ENCODE data around the gene ITPRIP. TPM values are rescaled to one million over a fixed set of nuclear protein-coding genes. Genes with fewer than 3 reads are reported as not detected.

Gene ITPRIP
- total RNA-seq, 3 donors from 2014 or later (not counting 1 experiment from before 2014, with no cell fraction given) = 172 to 225 (median 176) TPM

DNA sequence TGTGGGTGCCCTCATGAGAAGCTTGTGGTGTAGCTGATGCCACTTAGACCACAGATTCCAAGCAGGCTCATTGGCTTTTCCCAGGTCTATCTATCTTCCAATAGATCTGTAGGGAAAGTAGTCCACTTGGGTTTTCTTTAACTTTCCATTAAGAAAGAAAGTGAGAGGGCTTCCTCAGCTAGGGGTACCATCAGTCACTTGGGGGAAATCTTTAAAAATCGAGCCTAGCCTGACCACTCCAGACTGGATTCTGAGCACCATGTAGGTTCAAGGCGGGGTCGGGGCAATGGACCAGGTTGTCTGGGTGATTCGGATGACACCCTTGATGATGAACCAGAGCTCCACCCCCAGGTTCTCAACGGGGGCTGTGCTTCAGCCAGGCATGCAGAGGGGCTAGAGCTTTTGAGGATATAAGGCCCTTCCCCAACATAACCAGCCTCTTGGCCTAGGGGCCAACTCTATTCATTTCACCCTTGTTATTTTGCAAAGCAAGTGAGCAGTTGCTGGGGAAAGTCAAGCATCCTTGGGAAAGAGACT, 27.0 kb downstream of the ITPRIP start:
- ATAC-seq = no peak

GRCh38 chr10:104309980-104310978, 28.0 kb downstream of the ITPRIP start:
- Mint-ChIP-seq H3K36me3 (no peaks in the 10 kb centered on the region), H3K4me3 (no peak overlapping the region), H3K9me3 (no peaks in the 10 kb centered on the region), H3K27ac (peak overlapping the region; percentile 86 to 90), H3K27me3 (ENCODE audit: low read depth in 2 of 2) (no peaks in the 10 kb centered on the region), H3K4me1 (peaks cover 68 to 70% of the 10 kb centered on the region in 2 donors)
- 94% methylated on average over 15 of the region's 15 CpGs for WGBS (ENCODE audit: insufficient coverage)
- no peak overlapping the region for H3K4me3 ChIP-seq (ENCODE audit: low read length)
- DNase-seq (peak in 1 of 2 donors; percentile 14), ATAC-seq (no peak)
- peaks cover 50% of the 10 kb centered on the region for H3K36me3 ChIP-seq (ENCODE audit: control insufficient read depth, insufficient read depth, low read length)
- H3K9me3 ChIP-seq (ENCODE audit: control insufficient read depth, insufficient read depth, low read length) = no peaks in the 10 kb centered on the region
- TF ChIP-seq, protein P1, sequence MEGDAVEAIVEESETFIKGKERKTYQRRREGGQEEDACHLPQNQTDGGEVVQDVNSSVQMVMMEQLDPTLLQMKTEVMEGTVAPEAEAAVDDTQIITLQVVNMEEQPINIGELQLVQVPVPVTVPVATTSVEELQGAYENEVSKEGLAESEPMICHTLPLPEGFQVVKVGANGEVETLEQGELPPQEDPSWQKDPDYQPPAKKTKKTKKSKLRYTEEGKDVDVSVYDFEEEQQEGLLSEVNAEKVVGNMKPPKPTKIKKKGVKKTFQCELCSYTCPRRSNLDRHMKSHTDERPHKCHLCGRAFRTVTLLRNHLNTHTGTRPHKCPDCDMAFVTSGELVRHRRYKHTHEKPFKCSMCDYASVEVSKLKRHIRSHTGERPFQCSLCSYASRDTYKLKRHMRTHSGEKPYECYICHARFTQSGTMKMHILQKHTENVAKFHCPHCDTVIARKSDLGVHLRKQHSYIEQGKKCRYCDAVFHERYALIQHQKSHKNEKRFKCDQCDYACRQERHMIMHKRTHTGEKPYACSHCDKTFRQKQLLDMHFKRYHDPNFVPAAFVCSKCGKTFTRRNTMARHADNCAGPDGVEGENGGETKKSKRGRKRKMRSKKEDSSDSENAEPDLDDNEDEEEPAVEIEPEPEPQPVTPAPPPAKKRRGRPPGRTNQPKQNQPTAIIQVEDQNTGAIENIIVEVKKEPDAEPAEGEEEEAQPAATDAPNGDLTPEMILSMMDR (IDR thresholded peaks at IDR 0.05) = no peak
- intact Hi-C loops (cut with micrococcal nuclease) = loop anchor here (2.0 kb wide), 1 partner anchor 13 kb away; no protein-coding TSS in a partner anchor
- H3K27me3 ChIP-seq (ENCODE audit: control insufficient read depth, insufficient read depth, low read length) = no peaks in the 10 kb centered on the region
- H3K27ac ChIP-seq (ENCODE audit: low read length) = no peak overlapping the region
- peaks cover 58% of the 10 kb centered on the region for H3K4me1 ChIP-seq (ENCODE audit: control insufficient read depth, insufficient read depth, low read length)

More for the DNA sequence above, 27.0 kb downstream of the ITPRIP start:
- Histone ChIP-seq H3K36me3 (ENCODE audit: control insufficient read depth, insufficient read depth, low read length) (peaks cover 58% of the 10 kb centered on the region), H3K4me3 (ENCODE audit: low read length) (no peak overlapping the region), H3K27ac (ENCODE audit: low read length) (no peak overlapping the region), H3K9me3 (ENCODE audit: control insufficient read depth, insufficient read depth, low read length) (no peaks in the 10 kb centered on the region), H3K4me1 (ENCODE audit: control insufficient read depth, insufficient read depth, low read length) (peaks cover 48% of the 10 kb centered on the region), H3K27me3 (ENCODE audit: control insufficient read depth, insufficient read depth, low read length) (no peaks in the 10 kb centered on the region)
- 91% methylated on average over 5 of the region's 5 CpGs for WGBS (ENCODE audit: insufficient coverage)
- no peak for DNase-seq
- TF ChIP-seq, protein P1 (IDR thresholded peaks at IDR 0.05) = no peak
- Mint-ChIP-seq H3K4me1 (peaks cover 59 to 67% of the 10 kb centered on the region in 2 donors), H3K4me3 (no peak overlapping the region), H3K36me3 (no peaks in the 10 kb centered on the region), H3K9me3 (no peaks in the 10 kb centered on the region), H3K27me3 (ENCODE audit: low read depth in 2 of 2) (no peaks in the 10 kb centered on the region), H3K27ac (peak overlapping the region; percentile 86 to 90)
- intact Hi-C loops (cut with micrococcal nuclease) = no loop called here

DNA sequence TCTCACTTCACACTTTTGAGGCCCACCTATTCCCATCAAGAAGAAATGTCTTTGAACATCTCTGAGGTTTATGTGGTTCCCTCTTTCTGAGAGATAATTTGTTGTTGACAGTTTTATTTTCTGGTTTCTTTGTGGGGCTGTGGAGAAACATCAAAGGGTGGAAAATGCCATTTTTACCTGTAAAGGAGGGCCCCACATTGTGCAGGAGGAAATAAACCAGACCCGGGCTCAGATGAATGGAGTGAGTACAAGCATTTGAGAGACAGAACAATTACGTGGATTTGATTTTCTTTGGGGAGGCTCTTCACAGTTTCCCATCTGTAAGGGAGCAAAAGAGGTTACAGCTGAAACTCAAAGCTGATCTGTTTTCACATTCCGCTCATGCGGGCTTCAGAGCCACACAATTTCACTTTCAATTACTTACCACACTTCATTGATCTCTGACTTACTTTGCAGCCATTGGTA, 29.8 kb downstream of the ITPRIP start:
- Mint-ChIP-seq H3K27me3 (ENCODE audit: low read depth in 2 of 2) (no peaks in the 10 kb centered on the region), H3K4me3 (peak overlapping the region; percentile 64), H3K36me3 (no peaks in the 10 kb centered on the region), H3K4me1 (peaks cover 85 to 87% of the 10 kb centered on the region in 2 donors), H3K9me3 (peaks cover 0 to under 1% of the 10 kb centered on the region in 2 donors), H3K27ac (peak overlapping the region; percentile 86 to 90)
- H3K27ac ChIP-seq (ENCODE audit: low read length) = peak overlapping the region; percentile 39
- peaks cover 2% of the 10 kb centered on the region for H3K9me3 ChIP-seq (ENCODE audit: control insufficient read depth, insufficient read depth, low read length)
- WGBS (ENCODE audit: insufficient coverage) = 15% methylated on average over 4 of the region's 4 CpGs
- peaks cover 76% of the 10 kb centered on the region for H3K4me1 ChIP-seq (ENCODE audit: control insufficient read depth, insufficient read depth, low read length)
- H3K36me3 ChIP-seq (ENCODE audit: control insufficient read depth, insufficient read depth, low read length) = peaks cover 32% of the 10 kb centered on the region
- ATAC-seq (no peak), DNase-seq (peak in 1 of 2 donors; percentile 61)
- TF ChIP-seq, protein P1 (IDR thresholded peaks at IDR 0.05) = no peak
- intact Hi-C loops (cut with micrococcal nuclease) = loop anchor here (2.0 kb wide), 1 partner anchor 14 kb away; no protein-coding TSS in a partner anchor
- no peak overlapping the region for H3K4me3 ChIP-seq (ENCODE audit: low read length)
- no peaks in the 10 kb centered on the region for H3K27me3 ChIP-seq (ENCODE audit: control insufficient read depth, insufficient read depth, low read length)

Measured in natural killer cell (primary cell).